GM23338 (cell line): ENCODE measurements around the gene CCDC91. TPM values are rescaled to one million over a fixed set of nuclear protein-coding genes. Genes with fewer than 3 reads are reported as not detected.

Experiments
- ATAC-seq: fragments of 200-7000 bp; cut with Tn5 transposase; 3 replicates; pipeline ENCODE4 v1.9.1; 2020
- DNase-seq: peaks from one replicate; pipeline ENCODE4 v3.0.0-alpha.2; 2015; ENCODE audit warnings: low spot score
- H2AFZ ChIP-seq: fragments of 200-600 bp; sonication (generic); 2 replicates; pipeline ENCODE4 v1.8.0; 2016; ENCODE audit warnings: antibody characterized with exemption, mild to moderate bottlenecking, moderate library complexity
- H3F3A ChIP-seq: fragments of 200-600 bp; sonication (generic); replicated peaks from 2 replicates; pipeline ENCODE4 v1.8.0; 2017; ENCODE audit warnings: antibody characterized with exemption, mixed run types, low read depth
- H3K27ac ChIP-seq: fragments of 200-600 bp; sonication (generic); 2 replicates; pipeline ENCODE4 v1.6.1; 2016; ENCODE audit warnings: low read depth
- H3K27me3 ChIP-seq: fragments of 200-600 bp; sonication (generic); 2 replicates; pipeline ENCODE4 v1.8.0; 2016; ENCODE audit warnings: mild to moderate bottlenecking, mixed run types, moderate library complexity; ENCODE audit not compliant: insufficient read depth
- H3K36me3 ChIP-seq: fragments of 200-600 bp; sonication (generic); 2 replicates; pipeline ENCODE4 v1.8.0; 2016; ENCODE audit warnings: mild to moderate bottlenecking; ENCODE audit not compliant: insufficient read depth
- H3K4me1 ChIP-seq: fragments of 200-600 bp; sonication (generic); 2 replicates; pipeline ENCODE4 v1.8.0; 2016; ENCODE audit warnings: mild to moderate bottlenecking, moderate library complexity; ENCODE audit not compliant: insufficient read depth
- H3K4me2 ChIP-seq: fragments of 200-600 bp; sonication (generic); 2 replicates; pipeline ENCODE4 v1.7.1; 2017; ENCODE audit warnings: mixed run types
- H3K4me3 ChIP-seq: fragments of 200-600 bp; sonication (generic); 2 replicates; pipeline ENCODE4 v1.6.1; 2016; ENCODE audit warnings: mixed run types
- H3K79me2 ChIP-seq: fragments of 200-600 bp; sonication (generic); replicated peaks from 2 replicates; pipeline ENCODE4 v1.8.0; 2017; ENCODE audit warnings: mild to moderate bottlenecking; ENCODE audit not compliant: insufficient read depth
- H3K9me2 ChIP-seq: fragments of 200-600 bp; sonication (generic); 2 replicates; pipeline ENCODE4 v1.8.0; 2017; ENCODE audit not compliant: insufficient read depth
- H4K20me1 ChIP-seq: fragments of 200-600 bp; sonication (generic); replicated peaks from 2 replicates; pipeline ENCODE4 v1.8.0; 2017; ENCODE audit warnings: mild to moderate bottlenecking; ENCODE audit not compliant: insufficient read depth
- H3K27ac Mint-ChIP-seq: 2 replicates; pipeline ENCODE4 v1.8.0; 2020; ENCODE audit warnings: inconsistent platforms, mild to moderate bottlenecking, moderate library complexity, mixed read lengths
- H3K27me3 Mint-ChIP-seq: 3 replicates; pipeline ENCODE4 v1.8.0; 2022; ENCODE audit warnings: low read depth, mild to moderate bottlenecking, moderate library complexity, mixed read lengths, inconsistent platforms; ENCODE audit not compliant: insufficient read depth, poor library complexity
- H3K36me3 Mint-ChIP-seq: 3 replicates; pipeline ENCODE4 v1.8.0; 2021; ENCODE audit warnings: low read depth, mild to moderate bottlenecking, inconsistent platforms, moderate library complexity, mixed read lengths
- H3K4me1 Mint-ChIP-seq: 3 replicates; pipeline ENCODE4 v1.8.0; 2020; ENCODE audit warnings: mild to moderate bottlenecking, inconsistent platforms, mixed read lengths
- H3K4me3 Mint-ChIP-seq: 3 replicates; pipeline ENCODE4 v1.8.0; 2021; ENCODE audit warnings: moderate library complexity, mild to moderate bottlenecking, inconsistent platforms, mixed read lengths
- H3K9me3 Mint-ChIP-seq: 3 replicates; pipeline ENCODE4 v1.8.0; 2020; ENCODE audit warnings: moderate library complexity, mild to moderate bottlenecking, inconsistent platforms, mixed read lengths
- CTCF ChIP-seq, 2 experiments: fragments of 200-600 bp in 1 of 2; sonication (generic) in 1 of 2; conservative IDR thresholded peaks; 2 replicates each; pipeline versions ENCODE4 v1.5.1 to v1.6.1; 2016 to 2017; ENCODE audit warnings: antibody characterized with exemption in 2 of 2, low read depth in 2 of 2, mild to moderate bottlenecking in 2 of 2, moderate library complexity in 1 of 2
- ETS1 ChIP-seq: IDR thresholded peaks from 2 replicates; pipeline ENCODE4 v1.6.1; 2016; ENCODE audit warnings: antibody characterized with exemption
- EZH2 ChIP-seq: fragments of 200-600 bp; sonication (generic); IDR thresholded peaks from one replicate; pipeline ENCODE4 v1.8.0; 2017; ENCODE audit warnings: antibody characterized with exemption, mild to moderate bottlenecking, low read depth; ENCODE audit not compliant: unreplicated experiment
- JUNB ChIP-seq: IDR thresholded peaks from one replicate; pipeline ENCODE4 v1.6.1; 2016; ENCODE audit warnings: antibody characterized with exemption; ENCODE audit not compliant: unreplicated experiment
- POLR2AphosphoS5 ChIP-seq: IDR thresholded peaks from 2 replicates; pipeline ENCODE4 v1.6.1; 2016; ENCODE audit warnings: antibody characterized with exemption, low read depth
- REST ChIP-seq: IDR thresholded peaks from one replicate; pipeline ENCODE4 v1.6.1; 2018; ENCODE audit warnings: antibody characterized with exemption; ENCODE audit not compliant: unreplicated experiment
- ZNF114 ChIP-seq: fragments of 250-450 bp; sonication (Bioruptor Pico); IDR thresholded peaks from 2 replicates; pipeline ENCODE4 v1.5.0; 2020; ENCODE audit warnings: mild to moderate bottlenecking, moderate library complexity
- ZNF462 ChIP-seq: fragments of 250-450 bp; sonication (Bioruptor Pico); IDR thresholded peaks from 2 replicates; pipeline ENCODE4 v1.5.0; 2020; ENCODE audit warnings: mild to moderate bottlenecking, moderate library complexity
- polyA plus RNA-seq: library from polyadenylated mRNA; unstranded; fragments of >200 nt; fragmentation: Nextera tagmentation; extraction: Ambion mirVana; gene quantifications from 2 replicates; pipeline ENCODE4 v1.2.1, GENCODE V29; 2016
- total RNA-seq: library from RNA; depleted of rRNA; stranded (reverse); fragments of >200 nt; shearing (Covaris generic); gene quantifications from 2 replicates; pipeline ENCODE4 v1.2.3, GENCODE V29; 2014

The CCDC91 gene
- total and polyA plus RNA-seq, 2 experiments from 2014 or later = 24.7 to 48.7 TPM

- H3K36me3 Mint-ChIP-seq = peaks cover 3% of the 10 kb centered on the region; the same call in 2 of the 3 replicates
- Histone ChIP-seq H2AFZ (no peak overlapping the region), H3K36me3 (no peaks in the 10 kb centered on the region), H3K4me1 (no peaks in the 10 kb centered on the region), H3K4me3 (no peak overlapping the region), H4K20me1 (no peaks in the 10 kb centered on the region), H3K27ac (no peak overlapping the region), H3K27me3 (no peaks in the 10 kb centered on the region), H3K9me2 (peaks cover 27% of the 10 kb centered on the region; the same call in 1 of the 2 replicates), H3K79me2 (no peaks in the 10 kb centered on the region), H3K4me2 (no peak overlapping the region), H3F3A (no peaks in the 10 kb centered on the region)
- H3K9me3 Mint-ChIP-seq = no peaks in the 10 kb centered on the region
- DNase-seq (no peak), ATAC-seq (no peak)
- TF ChIP-seq ZNF462 (CRISPR knock-in tag) = no peak
- no peak for TF ChIP-seq ETS1
- H3K27me3 Mint-ChIP-seq = peaks cover 1% of the 10 kb centered on the region
- H3K4me1 Mint-ChIP-seq = no peaks in the 10 kb centered on the region
- no peak overlapping the region for H3K4me3 Mint-ChIP-seq
- no peak overlapping the region for H3K27ac Mint-ChIP-seq
Measured at GRCh38 chr12:28568704-28569103, 378.4 kb downstream of the CCDC91 start.

- Histone ChIP-seq H3K4me3 (no peak overlapping the region), H3K4me1 (no peaks in the 10 kb centered on the region), H3F3A (no peaks in the 10 kb centered on the region), H3K79me2 (no peaks in the 10 kb centered on the region), H2AFZ (no peak overlapping the region), H3K27ac (no peak overlapping the region), H3K27me3 (no peaks in the 10 kb centered on the region), H3K4me2 (no peak overlapping the region), H3K9me2 (peaks cover 20% of the 10 kb centered on the region; the same call in 1 of the 2 replicates), H4K20me1 (no peaks in the 10 kb centered on the region), H3K36me3 (no peaks in the 10 kb centered on the region)
- H3K36me3 Mint-ChIP-seq = peaks cover 3% of the 10 kb centered on the region; the same call in 2 of the 3 replicates
- ATAC-seq (no peak), DNase-seq (no peak)
- no peaks in the 10 kb centered on the region for H3K9me3 Mint-ChIP-seq
- H3K4me1 Mint-ChIP-seq = no peaks in the 10 kb centered on the region
- no peak overlapping the region for H3K27ac Mint-ChIP-seq
- no peak overlapping the region for H3K4me3 Mint-ChIP-seq
- peaks cover 1% of the 10 kb centered on the region for H3K27me3 Mint-ChIP-seq
- TF ChIP-seq ZNF114 (CRISPR knock-in tag) (no peak), JUNB (no peak), CTCF (conservative IDR thresholded peaks at IDR 0.05; ENCODE audit: low read depth in 2 of 2) (no peak), POLR2AphosphoS5 (no peak), REST (no peak), EZH2 (no peak)
Measured at GRCh38 chr12:28569698-28570411, 379.6 kb downstream of the CCDC91 start.
